Transverse colon (tissue), 3 donors: Measurements from ENCODE around the gene FBN3.

ENCODE experiments used
- CTCF ChIP-seq, 5 experiments: fragments of 200-600 bp in 3 of 5; fragments of 450-650 bp in 2 of 5; sonication (generic) in 3 of 5; IDR thresholded peaks; 1 replicate in 2 of 5; 2 replicates in 3 of 5; pipeline ENCODE4 v1.5.1; 2016 to 2017; ENCODE audit warnings: antibody characterized with exemption in 5 of 5, inconsistent platforms in 3 of 5, mild to moderate bottlenecking in 2 of 5, moderate library complexity in 1 of 5
- EP300 ChIP-seq: sonication (generic); formaldehyde crosslinking; IDR thresholded peaks from one replicate; pipeline ENCODE4 v1.6.1; 2017; ENCODE audit warnings: antibody characterized with exemption, low read depth
- POLR2A ChIP-seq: fragments of 450-650 bp; IDR thresholded peaks from one replicate; pipeline ENCODE4 v1.6.1; 2016; ENCODE audit warnings: antibody characterized with exemption, mild to moderate bottlenecking, moderate library complexity

- TF ChIP-seq CTCF (IDR thresholded peaks at IDR 0.05) = no peak
- no peak for TF ChIP-seq EP300
- TF ChIP-seq POLR2A = no peak
Observed at GRCh38 chr19:8111376-8111775, 38.0 kb downstream of the FBN3 start.
